Activated T-helper 1 cell treated with anti-CD3 and anti-CD28 coated beads, Interleukin-12 subunit alpha, Interleukin-12 subunit beta, Interleukin-2, Interleukin-4 antibody, amounts not matched to agents 30 ng/mL and 10 ng/mL and 1 ng/mL, durations not matched to agents 14 hours and 24 hours and 36 hours (primary cell): ENCODE results near the gene RPS27L. TPM values are rescaled to one million over a fixed set of nuclear protein-coding genes. Genes with fewer than 3 reads are reported as not detected.
"Not testable (repeated sequence)": the region's sequence is repeated elsewhere in the genome, so short reads cannot be mapped to it uniquely, and the experiment has no call there.

Experiments
- DNase-seq: peaks from one replicate; pipeline ENCODE4 v3.0.0; 2021; ENCODE audit warnings: low spot score
- H3K27ac Mint-ChIP-seq: one replicate; pipeline ENCODE4 v1.8.0; 2021; ENCODE audit warnings: mild to moderate bottlenecking, mixed read lengths
- H3K27me3 Mint-ChIP-seq: one replicate; pipeline ENCODE4 v1.8.0; 2022; ENCODE audit warnings: mild to moderate bottlenecking, moderate library complexity, mixed read lengths; ENCODE audit not compliant: insufficient read depth
- H3K36me3 Mint-ChIP-seq: one replicate; pipeline ENCODE4 v1.8.0; 2021; ENCODE audit warnings: low read depth, mixed read lengths
- H3K4me1 Mint-ChIP-seq: one replicate; pipeline ENCODE4 v1.8.0; 2021; ENCODE audit warnings: low read depth, mixed read lengths
- H3K4me3 Mint-ChIP-seq: one replicate; pipeline ENCODE4 v1.8.0; 2021; ENCODE audit warnings: mild to moderate bottlenecking, moderate library complexity, mixed read lengths
- H3K9me3 Mint-ChIP-seq: one replicate; pipeline ENCODE4 v1.8.0; 2021; ENCODE audit warnings: mixed read lengths
- intact Hi-C: fragments of 100-400 bp; cut with micrococcal nuclease; formaldehyde crosslinking; loops from one replicate; pipeline ENCODE4 v1.15.1; 2024
- total RNA-seq: library from RNA; stranded (reverse); gene quantifications from 2 replicates; pipeline ENCODE4 v1.2.3, GENCODE V29; 2022

The RPS27L gene
- total RNA-seq, 1 donor from 2014 or later = 163 TPM

DNA sequence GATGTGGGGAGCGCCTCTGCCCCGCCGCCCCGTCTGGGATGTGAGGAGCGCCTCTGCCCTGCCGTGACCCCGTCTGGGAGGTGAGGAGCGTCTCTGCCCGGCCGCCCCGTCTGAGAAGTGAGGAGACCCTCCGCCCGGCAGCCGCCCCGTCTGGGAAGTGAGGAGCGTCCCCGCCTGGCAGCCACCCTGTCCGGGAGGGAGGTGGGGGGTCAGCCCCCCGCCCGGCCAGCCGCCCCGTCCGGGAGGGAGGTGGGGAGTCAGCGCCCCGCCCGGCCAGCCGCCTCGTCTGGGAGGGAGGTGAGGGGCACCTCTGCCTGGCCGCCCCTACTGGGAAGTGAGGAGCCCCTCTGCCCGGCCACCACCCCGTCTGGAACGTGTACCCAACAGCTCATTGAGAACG lies 58.4 kb downstream of the RPS27L start:
- DNase-seq, H3K9me3 Mint-ChIP-seq, H3K27me3 Mint-ChIP-seq, H3K4me3 Mint-ChIP-seq, H3K4me1 Mint-ChIP-seq, H3K36me3 Mint-ChIP-seq, H3K27ac Mint-ChIP-seq, intact Hi-C loops: not testable (repeated sequence)

Other genes starting within 250 kb of the RPS27L start
- 9.3 and 9.7 TPM in 2 replicates for gene TPM1, start 114.7 kb downstream of the RPS27L start, total RNA-seq
- gene LACTB, start 35.6 kb downstream of the RPS27L start, total RNA-seq = 13.7 and 15.1 TPM in 2 replicates
- gene RAB8B, start 32.1 kb upstream of the RPS27L start, total RNA-seq = 135 and 149 TPM in 2 replicates
- 4.1 and 6.2 TPM in 2 replicates for gene APH1B, start 120.1 kb upstream of the RPS27L start, total RNA-seq
- 0.29 and 0.36 TPM in 2 replicates for gene CA12, start 224.4 kb upstream of the RPS27L start, total RNA-seq